ENCODE data around the gene MIPEP.

MIPEP gene

DNA sequence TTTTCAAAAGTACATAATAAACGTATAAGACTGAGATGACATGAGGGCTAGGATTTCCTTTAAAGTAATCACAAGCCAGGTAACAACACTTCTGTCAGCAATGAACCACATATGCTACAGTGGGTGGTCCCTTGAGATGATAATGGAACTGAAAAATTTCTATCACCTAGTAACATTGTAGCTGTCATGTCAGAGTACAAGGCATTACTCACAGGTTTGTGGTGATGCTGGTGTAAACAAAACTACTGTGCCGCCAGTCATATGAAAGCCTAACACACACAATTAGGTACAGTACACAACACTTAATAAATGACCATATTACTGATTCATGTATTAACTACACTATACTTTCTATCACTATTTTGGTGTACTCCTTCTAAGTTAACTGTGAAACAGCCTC lies 36.8 kb downstream of the MIPEP start:
- DNase-seq (ENCODE audit: low read depth in 2 of 2), result no peak

DNA sequence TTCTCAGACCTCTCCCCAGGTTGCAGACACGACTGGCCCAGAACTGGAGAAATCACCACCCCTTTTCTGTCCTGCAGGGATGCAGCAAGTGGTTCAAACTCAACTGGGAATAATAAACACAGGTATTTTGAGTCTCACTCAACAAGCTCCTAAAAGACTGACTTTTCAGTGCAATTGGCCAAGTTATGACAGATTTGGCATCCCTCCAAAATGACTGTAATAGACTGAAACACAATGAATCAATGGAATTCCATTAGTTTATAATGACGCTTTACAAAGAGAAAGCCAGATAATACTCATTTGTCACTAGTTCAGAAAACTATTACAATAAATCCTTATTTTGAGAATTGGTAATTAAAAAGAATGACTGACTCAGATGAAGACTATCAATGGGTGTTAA lies 38.1 kb downstream of the MIPEP start:
- no peak for DNase-seq (ENCODE audit: low read depth in 2 of 2)

DNA sequence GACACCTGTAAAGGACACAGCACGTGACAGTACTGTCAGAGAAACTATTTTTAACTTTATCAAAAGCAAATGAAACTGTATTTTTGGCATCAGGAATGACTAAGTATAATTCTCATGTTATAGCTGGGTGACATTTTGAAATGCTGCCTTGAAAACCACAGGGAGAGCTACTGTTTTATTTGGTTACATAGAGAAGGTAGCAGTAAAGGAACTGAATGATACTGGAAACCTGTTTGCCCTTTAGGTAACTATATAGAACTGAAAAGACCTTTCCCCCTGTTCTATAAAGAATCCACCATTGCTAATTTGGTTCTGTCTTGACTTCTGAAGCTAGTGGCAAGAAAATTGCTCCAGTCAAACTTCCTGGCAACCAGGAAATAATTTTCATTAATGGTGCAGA lies 39.1 kb downstream of the MIPEP start:
- DNase-seq (ENCODE audit: low read depth in 2 of 2), result no peak

DNA sequence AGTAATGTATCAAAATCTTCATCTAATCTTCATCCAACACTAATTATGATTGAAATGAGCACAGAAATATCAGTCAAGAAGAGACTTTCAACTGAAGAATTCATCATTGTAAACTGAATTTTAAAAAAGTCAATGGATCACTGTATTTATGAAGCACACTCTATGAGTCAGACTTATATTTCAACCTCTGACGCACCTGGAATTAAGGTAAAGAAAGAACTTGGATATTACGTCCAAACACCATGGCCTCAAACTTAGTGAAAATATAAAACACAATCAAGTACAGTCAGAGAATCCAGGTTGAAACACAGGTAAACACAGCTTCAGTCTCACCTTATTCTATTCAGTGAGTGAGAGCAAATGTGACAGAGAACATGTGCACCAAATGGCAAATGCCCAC lies 39.5 kb downstream of the MIPEP start:
- DNase-seq (ENCODE audit: low read depth in 2 of 2), result no peak

DNA sequence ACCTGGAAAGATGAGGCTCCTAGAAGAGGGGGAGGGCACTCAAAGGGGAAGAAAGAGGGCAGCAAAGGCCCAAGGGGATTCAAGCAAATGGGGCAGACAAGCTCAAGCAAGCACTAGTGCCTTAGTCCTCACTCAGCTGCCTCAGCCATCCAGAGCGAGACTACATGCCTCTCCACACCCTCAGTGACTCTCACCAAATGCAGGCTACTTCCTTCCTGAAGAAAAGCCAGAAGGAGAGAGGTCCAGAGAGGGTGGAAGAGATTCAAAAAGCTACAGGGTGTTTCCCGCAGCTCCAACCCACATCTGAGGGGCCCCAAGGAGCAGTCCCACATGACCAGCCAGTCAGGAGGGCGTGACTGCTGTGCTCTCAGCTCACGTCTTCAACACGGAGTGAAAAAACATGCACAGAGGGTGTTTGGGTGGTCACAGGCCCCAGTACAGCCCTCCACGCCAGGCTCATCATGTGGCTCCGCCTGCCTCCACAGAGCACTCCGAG lies 40.5 kb downstream of the MIPEP start:
- no peak for DNase-seq (ENCODE audit: low read depth in 2 of 2)

DNA sequence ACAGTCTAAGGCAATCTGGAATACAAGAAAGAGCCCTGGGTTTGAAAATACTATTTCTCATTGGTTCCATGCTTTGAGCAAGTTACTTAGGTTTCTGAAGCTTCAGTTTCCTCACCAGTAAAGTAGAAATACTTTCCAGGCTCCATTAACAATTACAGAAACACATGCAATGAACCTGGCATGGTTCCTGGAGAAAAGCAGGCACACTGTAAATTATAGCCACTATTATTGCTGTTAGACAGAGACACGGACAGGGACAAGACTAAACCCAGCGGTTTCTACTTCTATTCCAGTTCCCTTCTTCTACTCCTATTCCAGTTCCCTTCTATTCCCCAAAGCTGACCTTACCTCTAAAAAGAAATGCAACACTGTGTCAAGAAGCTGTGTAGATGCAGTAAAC lies 41.2 kb downstream of the MIPEP start:
- no peak for DNase-seq (ENCODE audit: low read depth in 2 of 2)

DNA sequence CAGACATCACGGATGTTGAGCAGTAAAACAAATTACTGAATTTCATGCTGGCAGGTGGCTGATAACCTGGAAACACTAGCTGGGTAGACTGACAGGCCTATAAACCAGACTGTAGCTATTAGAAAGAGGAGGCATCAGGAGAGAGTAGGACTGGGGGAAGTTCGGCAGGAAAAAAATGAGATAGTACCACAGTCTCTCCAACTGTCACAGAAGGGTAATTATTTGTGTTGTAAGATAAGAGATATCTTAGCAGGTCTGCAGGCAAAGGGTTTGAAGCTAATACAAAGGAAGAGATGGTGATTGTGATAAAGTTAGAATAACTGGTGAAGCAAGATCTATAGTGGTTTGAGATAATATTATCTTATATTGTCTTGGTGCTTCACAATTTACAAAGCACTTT lies 41.7 kb downstream of the MIPEP start:
- no peak for DNase-seq (ENCODE audit: low read depth in 2 of 2)

DNA sequence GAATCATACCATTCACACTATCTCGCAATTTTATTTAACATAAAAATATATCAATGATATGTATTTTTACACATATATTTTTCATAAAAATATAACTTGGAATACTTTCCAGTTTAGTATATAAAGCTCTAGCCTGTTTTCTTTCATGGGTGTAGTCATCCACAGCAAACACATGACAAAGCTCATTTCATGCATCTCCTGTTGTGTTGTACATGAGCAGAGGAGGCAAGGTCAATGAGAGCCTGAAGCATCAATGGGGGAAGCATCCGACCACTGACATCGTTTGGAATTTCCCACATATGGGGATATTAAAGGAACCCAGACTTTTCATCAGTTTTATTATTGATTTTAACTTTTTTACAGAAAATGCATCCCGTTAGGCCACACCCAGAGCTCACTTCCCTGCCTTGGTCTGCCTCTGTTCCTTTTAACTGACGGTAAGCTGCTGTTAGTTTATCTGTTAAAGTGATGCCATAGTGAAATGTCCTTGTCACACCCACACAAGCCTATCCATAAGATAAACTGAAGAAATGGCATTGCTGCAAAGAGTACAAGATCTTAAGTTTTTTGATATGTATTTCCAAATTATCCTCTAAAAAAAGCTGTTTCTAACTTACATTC lies 44.0 kb downstream of the MIPEP start:
- no peak for DNase-seq (ENCODE audit: low read depth in 2 of 2)

DNA sequence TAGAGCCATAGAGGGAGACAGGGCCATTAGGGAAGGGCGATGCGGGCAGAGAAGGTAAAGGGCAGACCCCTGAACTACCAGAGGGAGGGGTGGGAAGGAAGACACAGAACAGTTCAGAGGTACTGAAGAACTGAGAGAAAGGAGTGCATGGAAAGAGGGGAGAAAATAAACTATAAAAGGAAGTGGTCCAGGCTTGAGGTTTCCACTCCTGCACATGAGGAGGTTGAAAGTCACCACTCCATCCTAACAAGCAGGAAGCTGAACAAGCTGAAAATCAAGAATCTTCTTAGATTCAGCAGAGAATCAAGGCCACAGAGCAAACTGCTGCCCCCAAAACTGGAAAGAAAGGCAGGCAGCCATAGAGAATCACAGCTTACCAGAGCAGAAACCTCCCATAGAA lies 45.1 kb downstream of the MIPEP start:
- no peak for DNase-seq (ENCODE audit: low read depth in 2 of 2)

DNA sequence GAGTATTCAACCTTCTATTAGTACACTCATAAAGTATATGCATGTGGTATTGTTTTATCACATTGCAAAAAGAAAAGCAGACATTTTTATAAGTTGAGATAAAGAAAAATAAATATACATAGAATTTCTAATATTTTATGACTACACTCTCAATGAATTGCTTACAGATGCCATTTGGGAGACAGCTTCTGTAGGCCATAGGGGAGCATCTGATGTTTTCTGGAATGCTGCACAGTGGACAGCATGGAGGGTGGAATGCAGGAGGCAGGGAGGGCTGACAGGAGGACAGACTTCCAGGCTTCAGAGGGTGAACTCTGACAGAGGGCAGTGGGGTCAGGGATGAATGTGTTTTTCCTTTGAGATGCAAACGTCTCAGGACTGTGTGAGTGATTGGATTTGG lies 45.8 kb downstream of the MIPEP start:
- DNase-seq (ENCODE audit: low read depth in 2 of 2), result no peak

DNA sequence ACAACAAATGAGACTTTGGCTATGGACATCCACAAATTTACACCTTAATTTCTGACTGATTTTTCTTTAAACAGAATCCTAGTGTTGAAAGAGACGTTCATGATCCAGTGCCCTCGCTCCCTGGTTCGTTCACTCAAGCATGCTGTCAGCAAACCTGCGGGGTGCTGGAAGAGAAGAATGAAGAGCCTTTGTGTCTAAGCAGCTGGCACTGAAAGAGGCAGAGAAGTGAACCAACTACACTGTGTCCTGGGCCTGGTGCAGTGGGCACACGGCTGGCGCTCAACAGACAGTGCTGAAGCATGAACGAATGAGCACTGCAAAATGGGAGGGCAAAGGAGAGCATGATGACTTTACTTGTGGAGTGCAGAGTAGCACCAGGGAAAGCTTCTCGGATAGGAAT lies 46.8 kb downstream of the MIPEP start:
- no peak for DNase-seq (ENCODE audit: low read depth in 2 of 2)

DNA sequence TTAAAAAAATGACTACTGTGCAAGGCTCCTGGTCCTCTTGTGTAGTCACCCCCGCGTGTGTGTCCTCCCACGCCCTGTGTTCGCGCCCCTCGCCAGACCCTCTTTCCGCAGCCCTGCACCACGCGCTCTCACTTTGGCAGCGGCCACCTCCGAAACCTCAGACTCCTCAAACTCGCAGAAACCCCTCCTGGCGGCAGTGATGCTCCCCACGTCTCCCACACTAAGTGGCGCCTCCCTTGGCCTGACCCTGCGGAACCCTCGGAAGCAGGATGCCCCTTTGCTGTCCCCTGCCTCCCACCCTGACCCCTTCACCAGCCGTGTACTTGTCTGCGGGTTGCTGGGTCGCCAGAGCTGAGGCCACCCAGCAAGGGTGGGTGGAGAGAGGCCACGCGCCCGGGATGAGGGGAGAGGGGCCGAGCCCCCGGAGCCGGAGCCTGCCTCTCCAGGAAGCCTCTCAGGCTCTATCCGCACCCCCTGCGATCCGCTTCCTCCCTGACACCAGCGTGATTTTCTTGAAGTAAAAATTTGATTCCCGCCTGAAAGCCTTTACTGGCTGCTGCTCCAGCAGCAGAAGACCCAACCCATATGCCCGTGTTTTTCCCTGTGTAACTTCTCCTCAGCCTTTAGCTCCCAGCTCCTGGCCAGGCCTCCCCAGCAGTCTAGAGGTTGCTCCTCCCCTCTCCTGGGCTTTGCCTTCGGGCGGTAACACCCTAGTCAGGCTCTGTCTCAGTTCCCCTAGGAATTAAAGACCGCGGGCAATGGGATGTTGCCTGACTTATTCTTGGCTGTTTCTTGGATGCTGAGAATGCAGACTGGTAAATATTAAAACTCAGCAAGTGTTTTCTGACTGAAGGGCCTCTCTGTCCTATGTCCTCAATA lies 55.2 kb downstream of the MIPEP start:
- DNase-seq (ENCODE audit: low read depth in 2 of 2), result no peak

DNA sequence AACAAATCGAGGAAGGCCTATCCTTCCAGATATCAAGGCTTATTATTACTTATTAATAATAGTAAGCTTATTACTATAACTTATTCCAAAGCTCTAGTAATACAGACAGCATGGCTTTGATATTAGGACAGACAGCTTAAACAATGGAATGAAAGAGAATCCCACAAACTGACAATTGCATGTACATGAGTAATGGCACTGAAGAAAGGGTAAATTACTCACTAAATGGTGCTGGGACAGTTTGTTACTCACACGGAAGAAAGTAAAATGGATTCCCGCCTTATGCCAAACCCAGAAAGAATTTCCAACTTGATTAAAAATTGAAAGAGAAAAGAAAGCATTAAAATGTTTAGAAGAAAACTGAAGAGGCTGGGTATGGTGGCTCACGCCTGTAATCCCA lies 60.3 kb downstream of the MIPEP start:
- no peak for DNase-seq (ENCODE audit: low read depth in 2 of 2)

DNA sequence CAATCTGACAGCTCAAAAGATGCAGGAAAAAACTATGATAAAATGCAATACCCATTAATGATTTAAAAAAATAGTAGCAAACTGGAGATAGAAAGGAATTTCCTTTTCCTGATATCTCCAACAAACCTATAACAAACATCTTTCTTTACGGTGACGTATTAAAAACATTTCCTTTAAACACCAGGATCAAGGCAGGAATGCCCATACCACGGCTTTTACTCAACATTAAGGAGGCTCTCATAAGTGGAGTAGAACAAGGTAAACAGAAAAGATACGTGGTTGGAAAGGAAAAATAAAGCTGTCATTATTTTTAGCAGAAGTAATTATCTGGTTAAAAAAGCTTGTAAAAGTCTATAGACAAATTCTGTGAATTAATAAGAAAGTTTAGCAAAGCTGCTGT lies 61.1 kb downstream of the MIPEP start:
- no peak for DNase-seq (ENCODE audit: low read depth in 2 of 2)

DNA sequence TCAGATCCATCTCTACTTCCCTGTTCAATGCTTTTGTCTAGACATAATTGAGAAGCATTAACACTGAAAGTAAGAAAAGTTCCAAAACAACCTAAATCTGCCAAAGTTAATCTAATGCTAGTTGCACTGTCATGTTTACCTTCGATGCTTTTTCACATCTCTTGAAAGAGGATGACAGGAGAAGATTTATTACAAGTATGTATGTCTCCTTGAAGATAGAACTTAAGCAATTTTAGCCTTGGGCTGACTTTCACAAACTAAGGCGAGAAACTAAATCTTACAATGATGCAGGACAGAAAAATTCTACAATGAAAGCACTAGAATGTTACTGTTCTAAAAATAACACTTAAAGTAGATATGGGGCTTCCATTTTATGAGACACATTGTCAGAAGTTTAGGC lies 64.0 kb downstream of the MIPEP start:
- DNase-seq (ENCODE audit: low read depth in 2 of 2), result no peak

DNA sequence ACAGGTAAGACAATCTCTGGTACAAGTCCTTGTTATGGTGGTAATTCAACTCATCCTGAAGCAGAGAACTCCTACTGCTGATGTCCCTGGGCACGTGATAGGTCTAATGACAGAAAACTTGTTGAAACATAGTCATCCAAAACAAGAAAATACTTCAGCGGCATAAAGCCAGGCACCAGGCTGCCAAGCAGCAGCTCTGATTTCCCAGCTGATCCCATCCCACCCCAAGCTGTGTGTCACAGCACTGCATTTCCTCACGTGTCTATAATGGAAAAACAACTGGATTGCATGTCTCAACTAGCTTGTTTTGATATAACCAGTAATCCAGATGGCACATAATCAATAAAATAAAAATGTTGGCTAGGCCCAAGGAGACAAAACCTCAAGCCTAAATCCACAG lies 64.8 kb downstream of the MIPEP start:
- DNase-seq (ENCODE audit: low read depth in 2 of 2), result no peak

DNA sequence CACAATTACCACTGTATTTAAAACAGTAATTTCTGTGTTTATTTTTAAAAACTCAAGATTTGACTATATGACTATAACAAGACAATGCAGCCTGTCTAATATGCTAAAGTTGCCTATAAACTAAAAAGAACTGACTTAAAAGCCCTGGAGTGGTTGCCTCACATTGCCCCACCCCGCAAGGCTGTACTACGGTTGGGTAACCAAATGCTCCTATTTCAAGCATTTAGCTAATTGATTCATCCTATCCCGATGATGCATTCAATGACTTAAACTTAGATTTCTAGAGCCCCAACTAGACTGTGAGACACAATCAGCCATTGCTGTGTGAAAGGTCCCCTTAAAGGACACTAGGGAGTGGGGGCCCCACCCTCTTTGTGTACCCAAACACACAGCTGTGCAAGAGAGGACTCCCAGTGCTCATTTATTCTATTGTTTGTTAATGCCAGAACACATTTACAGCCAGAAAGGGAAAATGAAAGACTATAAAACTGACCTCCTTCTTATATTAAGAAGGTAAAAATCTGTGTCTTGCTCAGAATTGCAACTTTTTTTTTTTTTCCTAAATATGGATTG lies 66.9 kb downstream of the MIPEP start:
- no peak for DNase-seq (ENCODE audit: low read depth in 2 of 2)

DNA sequence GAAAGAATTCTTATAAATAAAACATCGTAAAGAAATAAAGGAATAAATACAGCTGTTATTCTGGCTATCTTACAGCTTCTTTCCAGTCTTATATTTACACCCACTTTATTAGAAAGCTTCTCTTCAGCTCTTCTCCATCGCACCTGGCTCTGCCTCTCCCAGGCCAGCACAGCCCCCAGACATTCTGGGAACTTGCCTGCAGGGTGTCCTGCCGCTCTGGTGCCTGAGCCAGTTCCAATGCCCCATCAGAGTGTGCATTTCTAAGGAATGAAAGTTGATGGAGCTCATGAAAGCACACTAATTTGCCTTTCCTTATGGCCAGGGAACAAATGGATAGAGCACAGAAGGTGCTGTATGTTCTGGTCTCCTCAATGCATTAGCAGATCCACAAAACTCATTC lies 68.7 kb downstream of the MIPEP start:
- DNase-seq (ENCODE audit: low read depth in 2 of 2), result no peak

DNA sequence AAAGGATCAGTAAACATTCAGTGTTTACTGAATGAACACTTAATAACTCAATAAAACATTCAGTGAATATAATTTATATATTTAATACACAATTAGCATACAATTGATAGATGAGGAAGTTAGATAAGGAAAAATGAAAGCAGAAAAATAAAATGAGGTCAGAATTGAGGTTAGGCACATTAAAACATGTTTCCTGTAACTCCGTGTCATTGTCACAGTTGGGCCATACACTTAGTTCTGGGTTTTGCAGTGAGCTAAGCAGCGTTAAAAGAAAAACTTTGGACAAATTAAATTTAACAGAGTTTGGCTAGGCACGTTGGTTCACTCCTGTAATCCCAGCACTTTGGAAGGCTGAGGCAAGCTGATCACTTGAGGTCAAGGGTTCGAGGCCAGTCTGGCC lies 71.4 kb downstream of the MIPEP start:
- no peak for DNase-seq (ENCODE audit: low read depth in 2 of 2)

DNA sequence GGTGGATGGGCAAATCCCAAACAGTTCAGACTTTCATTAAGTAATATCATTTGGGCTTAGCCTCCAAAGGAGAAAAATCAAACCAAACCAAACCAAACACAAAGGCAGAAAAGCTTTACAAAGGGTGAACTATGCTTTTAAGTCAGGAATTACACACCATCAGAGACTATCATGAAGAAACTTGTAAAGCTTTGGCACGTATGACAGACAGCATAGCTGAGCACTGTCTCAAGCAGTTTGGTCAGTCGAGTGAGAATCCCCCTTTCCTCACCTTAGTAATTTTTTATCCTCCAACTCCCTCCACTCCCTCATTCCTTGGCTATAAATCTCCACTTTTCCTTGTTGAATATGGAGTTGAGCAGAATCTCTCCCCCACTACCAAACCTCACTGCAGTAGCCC lies 72.1 kb downstream of the MIPEP start:
- DNase-seq (ENCODE audit: low read depth in 2 of 2), result no peak

DNA sequence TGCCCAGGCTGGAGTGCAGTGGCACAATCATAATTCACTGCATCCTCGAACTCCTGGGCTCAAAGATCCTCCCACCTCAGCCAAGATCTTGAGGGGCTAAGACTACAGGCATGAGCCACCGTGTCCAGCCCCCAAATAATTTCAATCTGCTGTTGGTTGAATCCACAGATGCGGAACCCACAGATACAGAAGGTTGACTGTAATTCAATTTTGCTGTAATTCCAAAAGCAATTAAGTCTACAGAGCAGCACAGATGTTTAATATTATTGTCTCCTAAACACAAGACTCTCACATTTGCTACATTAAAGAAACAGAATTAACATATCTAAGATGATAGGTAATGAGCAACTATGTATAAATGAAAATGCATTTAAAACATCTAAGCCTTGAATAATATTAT lies 75.6 kb downstream of the MIPEP start:
- no peak for DNase-seq (ENCODE audit: low read depth in 2 of 2)

DNA sequence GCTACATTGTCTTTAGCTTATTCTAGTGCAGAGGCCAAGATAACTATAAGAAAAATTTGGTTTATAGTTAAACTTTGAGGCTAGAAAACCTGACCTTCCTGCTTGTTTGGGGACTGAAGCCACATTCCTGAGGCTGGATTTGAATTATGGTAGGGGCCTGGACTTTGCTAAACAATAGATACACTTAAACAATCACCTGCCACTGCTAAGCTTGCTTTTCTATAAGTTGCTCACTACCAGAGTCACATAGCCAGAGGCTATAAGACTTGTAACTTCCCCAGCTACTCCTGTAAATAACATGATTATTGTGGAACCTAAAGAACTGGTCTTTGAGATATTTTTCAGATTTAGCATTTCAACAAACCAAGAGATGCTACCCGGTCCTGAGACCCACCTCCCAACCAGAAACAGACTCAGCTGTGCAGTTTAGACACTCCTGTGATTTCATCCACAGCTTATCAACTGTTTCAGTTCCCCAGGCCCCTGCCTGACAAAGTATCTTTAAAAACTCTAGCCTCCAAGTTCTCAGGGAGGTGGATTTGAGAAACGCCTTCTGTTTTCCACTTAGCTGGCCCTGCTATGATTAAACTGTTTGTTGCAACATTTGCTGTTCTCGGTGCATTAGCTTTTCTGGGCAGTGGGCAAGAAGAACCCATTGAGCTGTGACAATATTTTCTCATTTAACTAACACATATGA lies 77.7 kb downstream of the MIPEP start:
- no peak for DNase-seq (ENCODE audit: low read depth in 2 of 2)
